HEK293T (cell line): Measurements from ENCODE around the gene SNRPE.

Experiments used
- BHLHE40 ChIP-seq: fragments of 450-650 bp; IDR thresholded peaks from 2 replicates; pipeline ENCODE4 v1.6.1; 2016; ENCODE audit warnings: mild to moderate bottlenecking, moderate library complexity, borderline replicate concordance
- CTBP1 ChIP-seq: fragments of 450-650 bp; IDR thresholded peaks from 2 replicates; pipeline ENCODE4 v1.6.1; 2016; ENCODE audit warnings: borderline replicate concordance
- ELF4 ChIP-seq: fragments of 450-650 bp; IDR thresholded peaks from 2 replicates; pipeline ENCODE4 v1.6.1; 2017; ENCODE audit warnings: antibody characterized with exemption
- FOXK2 ChIP-seq: fragments of 450-650 bp; IDR thresholded peaks from 2 replicates; pipeline ENCODE4 v1.6.1; 2016; ENCODE audit warnings: mild to moderate bottlenecking
- FOXM1 ChIP-seq: fragments of 450-650 bp; IDR thresholded peaks from 2 replicates; pipeline ENCODE4 v1.6.1; 2017; ENCODE audit warnings: mild to moderate bottlenecking, borderline replicate concordance
- HDGF ChIP-seq: fragments of 450-650 bp; IDR thresholded peaks from 2 replicates; pipeline ENCODE4 v1.6.1; 2017; ENCODE audit warnings: antibody characterized with exemption, borderline replicate concordance
- LEF1 ChIP-seq: fragments of 450-650 bp; IDR thresholded peaks from 2 replicates; pipeline ENCODE4 v1.6.1; 2017; ENCODE audit warnings: mild to moderate bottlenecking, borderline replicate concordance
- NFRKB ChIP-seq: fragments of 450-650 bp; IDR thresholded peaks from 2 replicates; pipeline ENCODE4 v1.6.1; 2016; ENCODE audit warnings: mild to moderate bottlenecking, moderate library complexity
- PKNOX1 ChIP-seq: fragments of 450-650 bp; IDR thresholded peaks from 2 replicates; pipeline ENCODE4 v1.6.1; 2016
- SP1 ChIP-seq: fragments of 450-650 bp; IDR thresholded peaks from 2 replicates; pipeline ENCODE4 v1.6.1; 2017
- SUZ12 ChIP-seq: fragments of 450-650 bp; IDR thresholded peaks from 2 replicates; pipeline ENCODE4 v1.6.1; 2016; ENCODE audit warnings: mild to moderate bottlenecking
- TARDBP ChIP-seq: fragments of 450-650 bp; IDR thresholded peaks from 2 replicates; pipeline ENCODE4 v1.6.1; 2016
- ZNF384 ChIP-seq: fragments of 450-650 bp; IDR thresholded peaks from 2 replicates; pipeline ENCODE4 v1.6.1; 2016

GRCh38 chr1:203861379-203862184, at the start of gene SNRPE:
- TF ChIP-seq ELF4 (peak; percentile 98), LEF1 (no peak), FOXK2 (no peak), NFRKB (peak; percentile 55; the same call in 1 of the 2 replicates), ZNF384 (peak; percentile 99), SP1 (no peak), BHLHE40 (peak; percentile 65), SUZ12 (no peak), PKNOX1 (peak; percentile 63; the same call in 1 of the 2 replicates), CTBP1 (no peak; the same call in 1 of the 2 replicates), TARDBP (no peak), HDGF (no peak), FOXM1 (no peak; the same call in 1 of the 2 replicates)
